H1 (cell line): Measurements from ENCODE around the gene SMTNL1.

Experiments
- EGR1 ChIP-seq: IDR thresholded peaks from 2 replicates; pipeline ENCODE4 v1.6.1; 2011; ENCODE audit warnings: low read depth, low read length, borderline replicate concordance
- EP300 ChIP-seq, 2 experiments: IDR thresholded peaks; 1 replicate in 1 of 2; 2 replicates in 1 of 2; pipeline ENCODE4 v1.6.1; 2011 to 2012; ENCODE audit warnings: low read depth in 2 of 2, low read length in 2 of 2, mild to moderate bottlenecking in 2 of 2, borderline replicate concordance in 1 of 2, inconsistent platforms in 1 of 2, moderate library complexity in 1 of 2
- JUN ChIP-seq: IDR thresholded peaks from 2 replicates; pipeline ENCODE4 v1.6.1; 2011; ENCODE audit warnings: low read depth, mild to moderate bottlenecking, improper control_type of control experiment, low read length
- JUND ChIP-seq: IDR thresholded peaks from 2 replicates; pipeline ENCODE4 v1.6.1; 2011; ENCODE audit warnings: mild to moderate bottlenecking, improper control_type of control experiment, low read length
- KDM1A ChIP-seq: fragments of 200-600, 300-600 bp; sonication (generic); IDR thresholded peaks from 2 replicates; pipeline ENCODE4 v1.7.1; 2016; ENCODE audit warnings: mild to moderate bottlenecking, low read length, borderline replicate concordance
- NRF1 ChIP-seq: IDR thresholded peaks from 2 replicates; pipeline ENCODE4 v1.6.1; 2011; ENCODE audit warnings: mild to moderate bottlenecking, low read depth, low read length, improper control_type of control experiment
- POLR2A ChIP-seq, 2 experiments: IDR thresholded peaks; 1 replicate in 1 of 2; 2 replicates in 1 of 2; pipeline ENCODE4 v1.6.1; 2011; ENCODE audit warnings: low read depth in 2 of 2, low read length in 2 of 2, mild to moderate bottlenecking in 2 of 2; ENCODE audit errors: control extremely low read depth in 1 of 2
- POLR2AphosphoS5 ChIP-seq: IDR thresholded peaks from 2 replicates; pipeline ENCODE4 v1.6.1; 2011; ENCODE audit warnings: low read depth, low read length
- RNF2 ChIP-seq: fragments of 200-900, 300-1000 bp; sonication (generic); IDR thresholded peaks from 2 replicates; pipeline ENCODE4 v1.7.1; 2016; ENCODE audit warnings: borderline replicate concordance, low read depth, mild to moderate bottlenecking, antibody characterized with exemption, low read length; ENCODE audit not compliant: poor library complexity, severe bottlenecking; ENCODE audit errors: missing control alignments
- RXRA ChIP-seq: IDR thresholded peaks from 2 replicates; pipeline ENCODE4 v1.6.1; 2011; ENCODE audit warnings: low read depth, mild to moderate bottlenecking, low read length, moderate library complexity; ENCODE audit not compliant: insufficient read depth
- SP1 ChIP-seq: IDR thresholded peaks from 2 replicates; pipeline ENCODE4 v1.6.1; 2011; ENCODE audit warnings: low read depth, low read length
- TAF1 ChIP-seq: IDR thresholded peaks from 2 replicates; pipeline ENCODE4 v1.6.1; 2011; ENCODE audit warnings: mild to moderate bottlenecking, low read depth, low read length
- TF ChIP-seq, protein P1 (sequence below), 3 experiments: IDR thresholded peaks; 1 replicate in 2 of 3; 2 replicates in 1 of 3; pipeline versions ENCODE4 v1.5.1 to v1.6.1; 2011; ENCODE audit warnings: low read length in 3 of 3, mild to moderate bottlenecking in 3 of 3, inconsistent platforms in 2 of 3, low read depth in 1 of 3, moderate library complexity in 1 of 3; ENCODE audit not compliant: insufficient read depth in 1 of 3; ENCODE audit errors: control extremely low read depth in 1 of 3
- TF ChIP-seq, protein P2 (sequence below): IDR thresholded peaks from 2 replicates; pipeline ENCODE4 v1.6.1; 2012; ENCODE audit warnings: low read length, inconsistent platforms

DNA sequence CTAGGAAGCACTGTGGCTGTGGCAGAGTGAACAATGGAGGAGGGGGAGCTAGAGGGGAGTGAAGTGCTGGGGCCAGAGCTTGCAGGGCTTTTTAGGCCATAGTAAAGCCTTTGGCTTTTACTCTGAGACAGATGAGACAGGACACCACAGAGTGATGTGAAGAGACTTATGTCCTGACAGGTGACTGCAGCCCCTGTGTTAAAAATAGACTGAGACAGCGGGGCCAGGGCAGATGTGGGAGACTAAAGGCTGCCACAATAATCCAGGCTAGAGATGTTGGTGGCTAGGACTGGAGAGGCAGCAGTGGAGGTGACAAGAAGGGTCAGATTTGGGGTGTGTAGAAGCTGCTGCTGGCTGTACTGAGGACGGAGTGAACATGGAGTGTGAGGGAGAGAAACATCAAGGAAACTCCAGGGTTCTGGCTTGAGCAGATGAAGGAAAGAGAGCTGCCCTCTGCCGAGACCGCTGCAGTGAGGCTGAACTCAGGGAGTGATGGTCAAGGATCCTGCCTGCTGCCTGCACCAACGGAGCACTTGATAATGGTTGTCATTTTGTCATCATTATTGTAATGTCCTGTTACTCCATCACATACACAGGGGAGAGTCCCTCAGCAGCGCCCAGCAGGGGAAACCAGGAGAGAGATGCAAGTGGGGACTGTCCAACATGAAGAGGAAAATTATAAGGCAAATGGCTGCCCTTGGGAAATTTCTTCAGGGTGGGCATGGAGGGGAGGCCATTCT lies 49.3 kb upstream of the SMTNL1 start:
- TF ChIP-seq, protein P1, sequence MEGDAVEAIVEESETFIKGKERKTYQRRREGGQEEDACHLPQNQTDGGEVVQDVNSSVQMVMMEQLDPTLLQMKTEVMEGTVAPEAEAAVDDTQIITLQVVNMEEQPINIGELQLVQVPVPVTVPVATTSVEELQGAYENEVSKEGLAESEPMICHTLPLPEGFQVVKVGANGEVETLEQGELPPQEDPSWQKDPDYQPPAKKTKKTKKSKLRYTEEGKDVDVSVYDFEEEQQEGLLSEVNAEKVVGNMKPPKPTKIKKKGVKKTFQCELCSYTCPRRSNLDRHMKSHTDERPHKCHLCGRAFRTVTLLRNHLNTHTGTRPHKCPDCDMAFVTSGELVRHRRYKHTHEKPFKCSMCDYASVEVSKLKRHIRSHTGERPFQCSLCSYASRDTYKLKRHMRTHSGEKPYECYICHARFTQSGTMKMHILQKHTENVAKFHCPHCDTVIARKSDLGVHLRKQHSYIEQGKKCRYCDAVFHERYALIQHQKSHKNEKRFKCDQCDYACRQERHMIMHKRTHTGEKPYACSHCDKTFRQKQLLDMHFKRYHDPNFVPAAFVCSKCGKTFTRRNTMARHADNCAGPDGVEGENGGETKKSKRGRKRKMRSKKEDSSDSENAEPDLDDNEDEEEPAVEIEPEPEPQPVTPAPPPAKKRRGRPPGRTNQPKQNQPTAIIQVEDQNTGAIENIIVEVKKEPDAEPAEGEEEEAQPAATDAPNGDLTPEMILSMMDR (IDR thresholded peaks at IDR 0.05; ENCODE audit: control extremely low read depth in 1 of 3, insufficient read depth in 1 of 3, low read depth in 1 of 3, low read length in 3 of 3), result no peak
- no peak for TF ChIP-seq KDM1A
- TF ChIP-seq, protein P2, sequence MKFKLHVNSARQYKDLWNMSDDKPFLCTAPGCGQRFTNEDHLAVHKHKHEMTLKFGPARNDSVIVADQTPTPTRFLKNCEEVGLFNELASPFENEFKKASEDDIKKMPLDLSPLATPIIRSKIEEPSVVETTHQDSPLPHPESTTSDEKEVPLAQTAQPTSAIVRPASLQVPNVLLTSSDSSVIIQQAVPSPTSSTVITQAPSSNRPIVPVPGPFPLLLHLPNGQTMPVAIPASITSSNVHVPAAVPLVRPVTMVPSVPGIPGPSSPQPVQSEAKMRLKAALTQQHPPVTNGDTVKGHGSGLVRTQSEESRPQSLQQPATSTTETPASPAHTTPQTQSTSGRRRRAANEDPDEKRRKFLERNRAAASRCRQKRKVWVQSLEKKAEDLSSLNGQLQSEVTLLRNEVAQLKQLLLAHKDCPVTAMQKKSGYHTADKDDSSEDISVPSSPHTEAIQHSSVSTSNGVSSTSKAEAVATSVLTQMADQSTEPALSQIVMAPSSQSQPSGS, result no peak
- TF ChIP-seq RNF2, result no peak
- no peak for TF ChIP-seq JUN
- TF ChIP-seq POLR2AphosphoS5, result no peak
- TF ChIP-seq NRF1, result no peak
- TF ChIP-seq EP300 (IDR thresholded peaks at IDR 0.05; ENCODE audit: borderline replicate concordance in 1 of 2, low read depth in 2 of 2, low read length in 2 of 2), result no peak
- no peak for TF ChIP-seq SP1
- no peak for TF ChIP-seq JUND
- no peak for TF ChIP-seq TAF1
- no peak for TF ChIP-seq EGR1
- TF ChIP-seq RXRA, result no peak
- no peak for TF ChIP-seq POLR2A (IDR thresholded peaks at IDR 0.05; ENCODE audit: control extremely low read depth in 1 of 2, low read depth in 2 of 2, low read length in 2 of 2)
